ENCODE measurements around the gene GRIP1. TPM values are rescaled to one million over a fixed set of nuclear protein-coding genes. Genes with fewer than 3 reads are reported as not detected.

Gene GRIP1
- total RNA-seq (2014; rRNA removed), result under 0.01 TPM in 1 of 2 replicates, not detected in the other
- not detected for polyA plus RNA-seq (2012)

GRCh38 chr12:66678338-66679275 lies at the start of gene GRIP1:
Gene GRIP1, minus strand, starts transcription at chr12:66679076. Its CDS starts 172 bp downstream, at chr12:66678904.
- no peak for DNase-seq (ENCODE audit: low read depth)

GRCh38 chr12:66726556-66726955 lies 47.7 kb upstream of the GRIP1 start:
- DNase-seq (ENCODE audit: low read depth), result no peak

GRCh38 chr12:66725031-66725430 lies 46.2 kb upstream of the GRIP1 start:
- DNase-seq (ENCODE audit: low read depth), result peak; percentile 2

- DNase-seq (ENCODE audit: low read depth), result no peak
Measured at GRCh38 chr12:66724616-66725015, 45.7 kb upstream of the GRIP1 start.

GRCh38 chr12:66724026-66724425 lies 45.1 kb upstream of the GRIP1 start:
- no peak for DNase-seq (ENCODE audit: low read depth)

GRCh38 chr12:66719862-66720261 lies 41.0 kb upstream of the GRIP1 start:
- no peak for DNase-seq (ENCODE audit: low read depth)

- no peak for DNase-seq (ENCODE audit: low read depth)
Measured at GRCh38 chr12:66717036-66717673, 38.3 kb upstream of the GRIP1 start.

GRCh38 chr12:66716522-66716921 lies 37.6 kb upstream of the GRIP1 start:
- DNase-seq (ENCODE audit: low read depth), result no peak

- no peak for DNase-seq (ENCODE audit: low read depth)
Measured at GRCh38 chr12:66714709-66715108, 35.8 kb upstream of the GRIP1 start.

GRCh38 chr12:66713984-66714383 lies 35.1 kb upstream of the GRIP1 start:
- no peak for DNase-seq (ENCODE audit: low read depth)

- DNase-seq (ENCODE audit: low read depth), result no peak
Measured at GRCh38 chr12:66709893-66710292, 31.0 kb upstream of the GRIP1 start.

- no peak for DNase-seq (ENCODE audit: low read depth)
Measured at GRCh38 chr12:66709457-66709773, 30.5 kb upstream of the GRIP1 start.

GRCh38 chr12:66708704-66709456 lies 30.0 kb upstream of the GRIP1 start:
- DNase-seq (ENCODE audit: low read depth), result no peak

- no peak for DNase-seq (ENCODE audit: low read depth)
Measured at GRCh38 chr12:66707002-66707697, 28.3 kb upstream of the GRIP1 start.

GRCh38 chr12:66699738-66700482 lies 21.0 kb upstream of the GRIP1 start:
- no peak for DNase-seq (ENCODE audit: low read depth)

GRCh38 chr12:66698558-66698957 lies 19.7 kb upstream of the GRIP1 start:
- DNase-seq (ENCODE audit: low read depth), result no peak

- DNase-seq (ENCODE audit: low read depth), result no peak
Measured at GRCh38 chr12:66697404-66697803, 18.5 kb upstream of the GRIP1 start.

- DNase-seq (ENCODE audit: low read depth), result no peak
Measured at GRCh38 chr12:66694666-66695613, 16.1 kb upstream of the GRIP1 start.

GRCh38 chr12:66693901-66694513 lies 15.1 kb upstream of the GRIP1 start:
- peak; percentile 56 for DNase-seq (ENCODE audit: low read depth)
